ENCODE results near the gene IFT81. TPM values are rescaled to one million over a fixed set of nuclear protein-coding genes. Genes with fewer than 3 reads are reported as not detected.
"Not testable (repeated sequence)": the region's sequence is repeated elsewhere in the genome, so short reads cannot be mapped to it uniquely, and the experiment has no call there.

IFT81 gene
- 10 to 100 TPM in 11 of 12 donors, not detected in 1; 12.4 to 33.8 (median 21.1) TPM for polyA plus RNA-seq (ENCODE audit: insufficient read length in 12 of 12)
- long read RNA-seq, donor 1, partial matches to known transcripts: 0 of 1 reads
- long read RNA-seq, donor 1, other reads (novel, unspliced or antisense): 0 of 1 reads
- long read RNA-seq, donor 2, partial matches to known transcripts: 0 of 3 reads
- long read RNA-seq, donor 2, other reads (novel, unspliced or antisense): 0 of 3 reads
- long read RNA-seq, donor 3, partial matches to known transcripts: 0 of 1 reads
- long read RNA-seq, donor 3, other reads (novel, unspliced or antisense): 0 of 1 reads
- long read RNA-seq, donor 4: 0 reads
- long read RNA-seq, donor 5: 0 reads
- long read RNA-seq, donor 6, partial matches to known transcripts: 0 of 2 reads
- long read RNA-seq, donor 6, other reads (novel, unspliced or antisense): 0 of 2 reads
- long read RNA-seq, donor 7, partial matches to known transcripts: 0 of 1 reads
- long read RNA-seq, donor 7, other reads (novel, unspliced or antisense): 0 of 1 reads
- long read RNA-seq, donor 8, partial matches to known transcripts: 0 of 4 reads
- long read RNA-seq, donor 8, other reads (novel, unspliced or antisense): 0 of 4 reads
- long read RNA-seq, donor 9: 0 reads
- long read RNA-seq, donor 10, partial matches to known transcripts: 0 of 3 reads
- long read RNA-seq, donor 10, other reads (novel, unspliced or antisense): 0 of 3 reads
- long read RNA-seq, donor 11, partial matches to known transcripts: 0 of 2 reads
- long read RNA-seq, donor 11, other reads (novel, unspliced or antisense): 0 of 2 reads

DNA sequence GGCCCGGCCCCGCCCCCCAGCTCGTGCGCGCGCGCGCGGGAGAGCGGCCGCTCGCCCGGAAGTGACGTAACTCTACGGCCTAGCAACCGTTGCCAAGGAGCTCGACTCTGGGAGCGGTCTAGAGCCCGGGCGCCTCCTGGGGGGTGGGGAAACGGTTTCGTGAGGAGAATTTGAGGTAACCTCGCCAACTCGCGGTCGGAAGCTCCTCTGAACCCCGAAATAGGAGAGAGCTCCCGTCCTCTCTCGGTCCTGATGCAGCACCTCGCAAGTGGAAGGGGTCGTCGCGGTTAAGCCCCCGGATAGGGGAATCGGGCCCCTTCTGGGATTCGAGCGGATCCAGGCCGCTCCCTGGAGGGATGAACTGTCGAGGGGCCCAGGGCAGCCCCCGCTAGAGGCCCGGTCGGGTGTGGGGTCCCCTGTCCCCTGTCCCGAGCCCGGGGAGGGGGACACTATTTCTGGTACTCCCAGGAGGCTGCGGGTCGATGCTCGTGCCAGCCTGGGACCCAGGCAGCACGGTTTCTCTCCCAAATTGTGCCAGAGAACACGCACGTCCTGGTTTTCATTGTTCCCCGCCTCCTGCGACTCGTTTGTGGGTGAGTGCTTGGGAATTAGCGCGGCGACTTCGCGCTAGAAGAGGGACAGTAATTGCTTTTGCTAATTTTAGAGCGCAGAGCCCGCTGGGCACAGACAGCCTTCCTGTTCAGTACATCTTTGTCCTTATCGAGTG lies at the start of gene IFT81:
IFT81 (plus strand) TSS at position 89 of the 727 bp plus-strand sequence. CDS start 3,024 bp downstream, outside the sequence.
- peak; percentile 95 for DNase-seq

DNA sequence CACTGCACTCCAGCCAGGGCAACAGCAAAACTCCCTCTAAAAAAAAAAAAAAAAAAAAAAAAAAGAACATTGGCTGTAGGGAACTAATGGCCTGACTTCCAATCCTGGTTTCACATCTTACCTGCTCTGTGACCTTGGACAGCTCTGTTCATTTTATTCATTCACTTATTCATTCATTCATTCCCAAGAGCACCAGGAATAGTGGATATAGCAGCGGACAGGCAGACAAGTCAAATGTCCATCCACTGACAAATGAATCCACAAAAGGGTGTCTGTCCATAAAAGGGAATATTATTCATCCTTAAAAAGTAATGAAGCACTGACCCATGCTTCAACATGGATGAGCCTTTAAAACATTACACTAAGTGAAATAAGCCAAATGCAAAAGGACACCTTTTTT lies 48.3 kb upstream of the IFT81 start:
- DNase-seq: no peak

DNA sequence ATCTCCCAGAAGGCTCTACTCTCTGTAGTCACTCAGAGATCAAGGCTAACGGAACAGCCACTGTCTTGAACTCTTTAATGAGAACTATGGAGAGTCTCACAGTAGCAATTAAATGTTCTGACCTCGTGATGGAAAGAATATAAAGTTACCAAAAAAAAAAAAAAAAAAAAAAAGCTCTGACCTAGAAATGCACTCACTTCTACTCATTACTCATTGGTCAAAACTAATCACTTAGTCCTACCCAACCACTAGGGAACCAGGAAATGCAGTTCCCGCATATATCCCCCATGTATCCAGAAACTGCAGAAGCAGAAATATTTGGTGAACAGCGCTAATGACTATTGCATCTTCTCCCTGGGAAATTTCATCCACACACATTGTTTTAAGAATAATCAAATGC lies 46.4 kb upstream of the IFT81 start:
- DNase-seq: no peak

- DNase-seq: no peak
Measured at GRCh38 chr12:110079477-110080400, 44.4 kb upstream of the IFT81 start.

- DNase-seq: no peak
Measured at GRCh38 chr12:110080410-110080809, 43.7 kb upstream of the IFT81 start.

- DNase-seq: no peak
Measured at GRCh38 chr12:110084314-110085015, 39.7 kb upstream of the IFT81 start.

GRCh38 chr12:110088216-110088615 lies 35.9 kb upstream of the IFT81 start:
- DNase-seq: not testable (repeated sequence)

DNA sequence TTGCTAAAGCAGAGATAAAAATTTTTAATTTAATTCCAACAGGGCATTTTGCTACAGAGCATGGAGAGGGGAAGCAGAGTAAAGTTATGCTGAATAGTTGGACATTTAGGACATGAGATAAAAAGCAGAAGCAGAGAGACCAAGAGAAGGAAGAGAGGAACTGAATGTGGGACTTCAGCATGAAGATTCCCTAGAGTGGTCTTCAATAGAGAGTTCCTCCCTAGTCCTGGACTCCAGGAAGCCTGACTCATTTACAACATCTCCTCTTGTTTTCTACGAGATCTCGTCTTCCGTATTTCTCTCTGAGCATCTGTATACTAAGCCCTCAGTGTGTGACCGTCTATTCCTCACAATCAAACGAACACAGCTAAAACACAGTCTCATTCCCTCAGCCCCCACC lies 35.2 kb upstream of the IFT81 start:
- DNase-seq: no peak

- no peak for DNase-seq
Measured at GRCh38 chr12:110090266-110091135, 33.7 kb upstream of the IFT81 start.

DNA sequence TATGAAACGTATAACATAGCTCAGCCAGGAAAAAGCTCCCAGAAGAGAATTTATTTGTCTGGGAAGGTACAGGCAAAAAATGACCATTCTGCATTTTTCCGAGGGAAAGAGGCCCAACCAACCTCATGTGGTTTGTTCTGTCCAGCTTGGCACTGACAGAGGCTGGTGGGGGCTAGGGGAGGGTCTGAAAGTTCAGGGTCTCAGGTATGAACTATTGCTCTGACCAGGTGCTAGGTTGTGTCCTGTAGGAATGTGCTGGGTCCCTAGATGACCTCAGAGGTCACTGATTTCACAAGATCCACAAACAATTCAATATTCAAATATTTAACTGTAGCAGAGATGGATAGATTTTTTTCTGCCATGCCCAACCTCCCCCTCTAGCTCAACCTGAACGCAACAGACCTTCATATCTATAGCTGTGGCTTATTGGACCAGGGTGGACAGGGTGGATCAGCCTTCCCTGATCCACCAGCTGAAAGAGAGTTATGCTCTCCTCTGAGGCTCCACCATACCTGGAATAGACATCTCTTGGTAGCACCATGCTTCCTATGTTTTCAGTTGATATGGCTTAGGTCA lies 32.9 kb upstream of the IFT81 start:
- DNase-seq: no peak

DNA sequence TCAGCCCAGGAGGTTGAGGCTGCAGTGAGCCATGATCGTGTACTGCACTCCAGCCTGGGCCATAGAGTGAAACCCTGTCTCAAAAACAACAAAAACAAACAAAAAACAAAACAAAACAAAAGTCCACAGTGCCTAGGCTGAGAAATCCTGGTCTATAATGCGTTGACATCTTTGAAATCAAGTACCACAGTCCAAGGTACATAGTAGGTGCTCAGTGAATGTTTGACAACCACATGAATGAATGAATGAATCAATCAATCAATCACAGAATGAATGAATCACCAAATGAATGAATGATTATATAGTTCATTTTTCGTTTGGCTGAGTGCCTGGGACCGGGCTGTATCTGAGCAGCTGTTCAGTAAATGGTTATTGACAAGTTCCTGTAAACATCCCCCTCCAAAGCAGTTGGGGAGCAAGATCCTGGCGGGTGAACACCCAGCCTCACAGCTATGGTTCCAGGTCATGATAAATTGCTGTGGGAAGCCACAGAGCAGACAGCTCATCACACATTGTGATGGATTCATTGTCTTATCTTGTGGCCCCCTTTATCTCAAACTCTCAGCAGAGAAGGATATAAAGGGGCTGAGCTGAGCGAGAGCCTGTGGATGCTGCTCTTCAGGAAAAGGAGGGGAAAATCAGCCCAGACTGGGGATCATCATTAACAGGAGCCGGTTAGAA lies 30.4 kb upstream of the IFT81 start:
- no peak for DNase-seq

- peak; percentile 83 for DNase-seq
Measured at GRCh38 chr12:110100315-110100970, 23.7 kb upstream of the IFT81 start.

DNA sequence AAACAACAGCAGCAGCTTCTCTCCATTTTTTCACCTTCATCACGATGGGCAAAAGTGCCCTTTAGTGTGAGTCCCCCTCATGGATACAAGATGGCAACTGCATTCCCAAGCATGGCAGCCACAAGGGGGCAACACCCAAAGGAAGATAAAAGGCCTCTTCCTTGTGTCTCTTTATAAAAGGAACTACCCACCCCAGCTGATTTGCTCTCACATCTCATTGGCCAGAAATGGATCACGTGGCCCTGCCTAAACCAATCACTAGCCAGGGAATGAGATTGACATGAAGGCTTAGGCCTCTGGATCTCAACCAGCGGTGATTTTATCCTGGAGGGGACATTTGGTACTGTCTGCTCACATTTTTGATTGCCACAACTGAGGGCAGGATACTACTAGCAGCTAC lies 21.9 kb upstream of the IFT81 start:
- no peak for DNase-seq

DNA sequence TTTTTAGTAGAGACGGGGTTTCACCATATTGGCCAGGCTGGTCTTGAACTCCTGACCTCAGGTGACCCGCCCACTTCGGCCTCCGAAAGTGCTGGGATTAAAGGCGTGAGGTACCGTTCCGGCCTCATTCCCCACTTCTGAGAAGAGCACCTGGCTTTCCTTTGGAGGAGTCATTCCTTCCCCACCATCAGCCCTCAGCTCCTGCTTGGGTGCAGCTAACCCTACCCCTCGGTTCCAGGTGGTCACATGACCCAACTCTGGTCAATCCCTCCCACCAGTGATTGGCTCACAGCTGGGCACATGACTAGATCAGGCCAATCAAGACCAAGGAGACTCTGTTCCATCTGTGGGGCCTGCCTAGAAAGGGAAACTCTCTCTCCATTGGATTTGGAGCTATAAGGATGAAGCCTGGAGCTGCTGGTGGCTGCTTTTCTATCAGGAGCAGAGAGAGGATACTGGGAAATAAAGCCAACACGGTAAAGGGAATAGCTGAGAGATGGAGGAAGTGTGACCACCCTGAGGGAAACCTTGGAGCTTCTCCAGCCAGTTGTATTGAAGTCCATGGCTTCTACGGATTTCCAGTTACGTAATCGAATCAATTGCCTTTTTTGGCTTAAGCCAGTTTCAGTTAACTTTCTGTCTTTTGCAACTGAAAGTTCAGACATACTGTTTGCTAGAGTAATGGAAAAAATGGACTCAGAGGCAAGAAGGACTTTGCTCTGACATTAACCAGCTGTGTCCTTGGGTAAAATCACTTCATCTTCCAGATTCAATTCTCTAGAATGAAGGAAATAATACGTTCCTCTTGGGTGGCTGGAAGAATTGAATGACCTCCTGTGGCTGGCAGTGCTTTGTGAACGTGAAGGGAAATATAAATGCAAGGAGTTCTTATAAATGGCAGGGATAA lies 19.7 kb upstream of the IFT81 start:
- DNase-seq: peak; percentile 67

- no peak for DNase-seq
Measured at GRCh38 chr12:110105159-110105558, 19.0 kb upstream of the IFT81 start.

DNA sequence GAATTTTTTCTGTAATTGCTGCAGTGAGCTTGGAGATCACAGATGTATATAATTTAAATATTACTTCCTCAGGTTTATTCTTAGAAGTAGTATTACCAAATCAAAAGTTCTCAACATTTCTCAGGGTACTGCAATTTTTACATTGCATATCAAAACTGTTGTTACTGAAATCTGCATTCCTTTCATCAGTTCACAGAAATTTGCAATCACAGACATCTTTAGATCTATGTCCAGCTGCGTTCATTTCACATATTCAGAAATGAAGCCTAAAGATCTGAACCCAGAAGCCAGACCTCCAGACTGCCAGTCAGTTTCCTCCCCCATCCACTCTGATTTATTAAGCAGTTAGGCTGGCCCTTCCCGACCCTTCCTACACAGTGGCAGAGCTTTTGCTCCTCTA lies 18.2 kb upstream of the IFT81 start:
- DNase-seq: no peak
